B cell (primary cell): Measurements from ENCODE around the gene TEX11.

Experiments used
- EZH2 ChIP-seq: IDR thresholded peaks from 2 replicates; pipeline ENCODE4 v1.6.1; 2012; ENCODE audit warnings: borderline replicate concordance, low read depth, mild to moderate bottlenecking, moderate library complexity, low read length; ENCODE audit not compliant: insufficient read depth, poor library complexity, severe bottlenecking
- TF ChIP-seq, protein P1 (sequence below): fragments of 200-600 bp; IDR thresholded peaks from one replicate; pipeline ENCODE4 v1.8.0; 2022; ENCODE audit warnings: antibody characterized with exemption, mild to moderate bottlenecking

DNA sequence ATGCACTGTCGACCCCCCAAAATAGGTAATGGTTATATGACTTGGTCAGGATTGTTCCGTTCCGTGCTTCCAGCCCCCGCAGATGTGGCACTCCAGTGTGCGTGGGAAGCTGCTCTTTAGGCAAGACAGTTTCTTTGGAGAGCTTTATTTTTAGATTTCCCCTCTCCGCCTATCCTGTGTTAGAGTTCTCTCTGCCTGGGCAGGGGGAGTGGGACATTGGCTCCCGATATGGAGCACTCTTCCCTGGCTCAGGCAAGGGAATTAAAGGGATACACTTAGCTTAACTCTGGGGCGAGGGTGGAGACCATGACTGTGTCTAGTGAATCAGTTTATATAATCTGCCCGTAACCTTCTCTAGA is 427.9 kb downstream of the TEX11 start:
- TF ChIP-seq, protein P1, sequence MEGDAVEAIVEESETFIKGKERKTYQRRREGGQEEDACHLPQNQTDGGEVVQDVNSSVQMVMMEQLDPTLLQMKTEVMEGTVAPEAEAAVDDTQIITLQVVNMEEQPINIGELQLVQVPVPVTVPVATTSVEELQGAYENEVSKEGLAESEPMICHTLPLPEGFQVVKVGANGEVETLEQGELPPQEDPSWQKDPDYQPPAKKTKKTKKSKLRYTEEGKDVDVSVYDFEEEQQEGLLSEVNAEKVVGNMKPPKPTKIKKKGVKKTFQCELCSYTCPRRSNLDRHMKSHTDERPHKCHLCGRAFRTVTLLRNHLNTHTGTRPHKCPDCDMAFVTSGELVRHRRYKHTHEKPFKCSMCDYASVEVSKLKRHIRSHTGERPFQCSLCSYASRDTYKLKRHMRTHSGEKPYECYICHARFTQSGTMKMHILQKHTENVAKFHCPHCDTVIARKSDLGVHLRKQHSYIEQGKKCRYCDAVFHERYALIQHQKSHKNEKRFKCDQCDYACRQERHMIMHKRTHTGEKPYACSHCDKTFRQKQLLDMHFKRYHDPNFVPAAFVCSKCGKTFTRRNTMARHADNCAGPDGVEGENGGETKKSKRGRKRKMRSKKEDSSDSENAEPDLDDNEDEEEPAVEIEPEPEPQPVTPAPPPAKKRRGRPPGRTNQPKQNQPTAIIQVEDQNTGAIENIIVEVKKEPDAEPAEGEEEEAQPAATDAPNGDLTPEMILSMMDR: no peak
- no peak for TF ChIP-seq EZH2
